Activated naive CD8-positive, alpha-beta T cell treated with anti-CD3 and anti-CD28 coated beads, Interleukin-2, amount 10 ng/mL, durations not matched to agents 7 days and 5 days (primary cell): ENCODE measurements around the gene GTSE1. TPM values are rescaled to one million over a fixed set of nuclear protein-coding genes. Genes with fewer than 3 reads are reported as not detected.

Experiments used
- ATAC-seq: fragments of 150-1000 bp; cut with Tn5 transposase; one replicate; pipeline ENCODE4 v1.10.0; 2021; ENCODE audit warnings: low read depth, moderate library complexity
- POLR2A ChIA-PET: fragments of 350-600 bp; sonication (Branson Sonifier 250); formaldehyde crosslinking; loops from one replicate; lab custom pipeline; 2021; ENCODE audit warnings: antibody characterized with exemption; lab: Charles Lee
- DNase-seq: peaks from one replicate; pipeline ENCODE4 v3.0.0; 2021
- H3K27ac Mint-ChIP-seq: one replicate; pipeline ENCODE4 v1.8.0; 2022; ENCODE audit warnings: mild to moderate bottlenecking, mixed read lengths
- H3K27me3 Mint-ChIP-seq: one replicate; pipeline ENCODE4 v1.8.0; 2022; ENCODE audit warnings: mild to moderate bottlenecking, moderate library complexity, mixed read lengths
- H3K36me3 Mint-ChIP-seq: one replicate; pipeline ENCODE4 v1.8.0; 2021; ENCODE audit warnings: mild to moderate bottlenecking, mixed read lengths
- H3K4me1 Mint-ChIP-seq: one replicate; pipeline ENCODE4 v1.8.0; 2021; ENCODE audit warnings: mixed read lengths
- H3K4me3 Mint-ChIP-seq: one replicate; pipeline ENCODE4 v1.8.0; 2022; ENCODE audit warnings: mild to moderate bottlenecking, moderate library complexity, mixed read lengths
- H3K9me3 Mint-ChIP-seq: one replicate; pipeline ENCODE4 v1.8.0; 2021; ENCODE audit warnings: mixed read lengths
- total RNA-seq, 2 experiments: library from RNA; stranded (reverse); gene quantifications; one replicate each; pipeline ENCODE4 v1.2.3, GENCODE V29; 2021

GTSE1 gene
- total RNA-seq, 2 experiments from 2014 or later, result 64.9 to 73.8 TPM

DNA sequence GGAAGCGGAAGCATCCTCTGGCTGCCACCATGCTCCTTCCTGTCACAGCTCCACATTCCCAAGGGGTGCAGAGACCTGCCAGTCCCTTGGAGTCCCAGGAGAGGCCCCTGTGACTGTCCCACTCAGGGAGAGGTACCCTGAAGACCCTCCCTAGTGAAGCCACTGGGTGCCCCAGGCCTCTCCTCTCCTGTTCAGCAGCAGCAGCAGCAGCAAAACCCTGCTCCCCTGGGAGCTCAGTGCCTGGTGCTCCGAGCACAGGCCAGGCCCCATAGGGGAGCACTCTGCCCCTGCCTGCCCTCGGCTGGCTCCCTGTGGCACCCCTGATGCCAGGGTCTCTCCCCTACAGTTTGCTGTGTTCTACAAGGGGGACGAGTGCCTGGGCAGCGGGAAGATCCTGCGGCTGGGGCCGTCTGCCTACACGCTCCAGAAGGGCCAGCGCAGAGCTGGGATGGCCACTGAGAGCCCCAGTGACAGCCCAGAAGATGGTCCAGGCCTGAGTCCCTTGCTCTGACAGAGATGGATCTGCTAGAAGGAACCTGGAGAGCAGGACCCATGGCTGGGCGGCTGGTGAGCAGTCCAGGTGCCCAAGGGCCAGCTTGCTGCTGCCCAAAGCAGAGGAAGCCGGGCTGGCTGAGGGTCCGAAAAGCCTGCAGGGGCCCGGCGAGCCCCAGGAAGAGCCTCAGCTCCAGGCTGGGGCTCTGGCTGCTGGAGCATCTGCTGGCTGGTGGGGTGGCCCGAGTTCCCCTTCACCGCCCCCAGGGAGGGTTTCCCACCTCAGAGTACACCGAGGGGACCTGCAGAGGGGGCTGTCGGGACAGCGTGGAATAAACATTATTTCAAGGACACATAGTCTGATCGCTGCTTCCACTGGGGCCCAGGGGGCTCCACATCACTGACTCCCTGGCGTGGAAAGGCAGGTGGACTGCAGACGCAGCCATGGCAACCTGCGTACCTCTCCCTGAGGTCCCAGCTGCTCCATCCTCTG, 60.1 kb downstream of the GTSE1 start:
- peaks cover 5% of the 10 kb centered on the region for H3K36me3 Mint-ChIP-seq
- peaks cover 2% of the 10 kb centered on the region for H3K27me3 Mint-ChIP-seq
- H3K9me3 Mint-ChIP-seq, result no peaks in the 10 kb centered on the region
- POLR2A ChIA-PET, result no interaction called here
- H3K27ac Mint-ChIP-seq, result no peak overlapping the region
- DNase-seq (no peak), ATAC-seq (no peak)
- no peak overlapping the region for H3K4me3 Mint-ChIP-seq
- H3K4me1 Mint-ChIP-seq, result no peaks in the 10 kb centered on the region

DNA sequence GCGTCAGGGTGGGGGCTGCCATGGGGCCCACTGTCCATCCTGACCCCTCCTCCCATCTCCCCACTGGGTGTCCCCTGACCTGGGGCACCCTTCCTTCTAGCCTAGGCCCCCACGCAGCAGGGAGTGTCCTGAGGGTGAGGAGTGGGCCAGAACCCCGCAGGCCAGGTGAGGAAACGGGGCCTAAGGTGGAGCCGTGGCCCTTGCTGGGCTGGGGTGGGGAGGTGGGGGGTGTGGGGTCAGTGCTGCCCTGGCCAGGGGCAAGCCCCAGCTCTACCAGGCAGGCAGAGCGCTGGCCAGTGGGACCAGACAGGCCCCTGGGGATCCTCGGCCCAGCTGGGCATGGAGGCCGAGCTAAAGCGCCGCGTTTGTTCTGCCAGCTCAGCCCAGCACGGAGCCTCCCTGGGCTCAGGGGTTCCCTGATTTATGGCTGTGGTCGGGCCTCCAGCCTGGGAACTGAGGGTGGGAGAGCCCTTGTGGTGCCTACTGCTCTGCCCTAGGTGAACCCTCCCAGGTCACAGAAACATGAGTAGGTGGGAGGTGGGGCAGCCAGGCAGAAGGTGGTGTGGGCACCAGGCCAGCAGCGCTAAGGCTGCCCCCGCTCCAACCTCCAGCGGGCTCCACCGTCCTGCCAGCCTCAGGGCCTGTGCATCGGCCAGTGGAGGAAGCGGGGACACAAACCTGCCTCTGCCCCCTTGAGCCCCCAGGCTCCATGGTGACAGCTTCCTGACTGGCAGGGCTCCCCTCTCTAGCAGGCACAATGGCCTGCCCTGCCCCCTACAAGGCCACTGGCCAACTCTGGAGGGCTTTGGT, 61.2 kb downstream of the GTSE1 start:
- Mint-ChIP-seq H3K4me1 (peaks cover 1% of the 10 kb centered on the region), H3K9me3 (no peaks in the 10 kb centered on the region), H3K27me3 (peaks cover 3% of the 10 kb centered on the region), H3K27ac (no peak overlapping the region), H3K4me3 (no peak overlapping the region), H3K36me3 (peaks cover 5% of the 10 kb centered on the region)
- no peak for ATAC-seq
- POLR2A ChIA-PET, result no interaction called here
- no peak for DNase-seq

DNA sequence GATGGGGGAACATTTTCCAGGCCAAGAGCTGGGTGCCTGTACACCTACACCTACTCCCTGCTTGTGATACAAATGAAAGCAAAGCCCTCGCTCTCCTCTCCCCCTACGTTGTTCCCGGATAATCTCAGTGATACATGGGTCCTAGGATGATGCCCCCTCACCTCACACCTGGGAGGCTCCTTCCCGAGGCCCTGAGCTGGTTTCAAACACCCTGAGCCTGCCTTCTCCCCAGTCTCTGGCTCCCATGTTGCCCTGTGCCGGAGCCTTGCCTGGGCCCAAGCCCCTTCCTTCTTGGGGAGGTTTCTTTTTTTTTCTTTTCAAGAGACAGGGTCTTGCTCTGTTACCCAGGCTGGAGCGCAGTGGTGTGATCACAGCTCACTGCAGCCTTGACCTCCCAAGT, 62.1 kb downstream of the GTSE1 start:
- Mint-ChIP-seq H3K9me3 (no peaks in the 10 kb centered on the region), H3K27me3 (peaks cover 3% of the 10 kb centered on the region), H3K4me3 (no peak overlapping the region), H3K27ac (no peak overlapping the region), H3K4me1 (peaks cover 1% of the 10 kb centered on the region), H3K36me3 (peaks cover 3% of the 10 kb centered on the region)
- ATAC-seq, result no peak
- POLR2A ChIA-PET, result no interaction called here
- DNase-seq, result no peak

DNA sequence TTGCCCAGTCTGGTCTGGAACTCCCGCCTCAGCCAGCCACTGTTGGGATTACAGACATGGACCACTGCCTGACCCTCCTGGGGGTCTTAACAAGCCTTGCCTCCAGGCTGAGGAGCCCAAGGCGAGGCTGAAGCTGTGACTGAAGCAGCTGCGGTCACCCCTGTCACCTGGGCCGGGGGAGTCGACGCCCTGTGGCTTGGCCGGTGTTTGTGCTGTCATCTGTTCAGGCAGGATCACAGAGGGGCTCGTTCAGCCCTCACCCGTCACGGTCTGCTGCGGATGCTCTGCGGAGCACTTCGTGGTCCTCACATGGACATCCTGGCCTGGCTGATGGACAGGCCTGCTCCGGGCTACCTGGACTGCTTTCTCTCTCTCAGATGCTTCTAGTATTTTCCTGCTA, 62.7 kb downstream of the GTSE1 start:
- Mint-ChIP-seq H3K27me3 (peaks cover 3% of the 10 kb centered on the region), H3K36me3 (peaks cover 3% of the 10 kb centered on the region), H3K9me3 (no peaks in the 10 kb centered on the region), H3K27ac (no peak overlapping the region), H3K4me3 (no peak overlapping the region), H3K4me1 (peaks cover 1% of the 10 kb centered on the region)
- ATAC-seq (no peak), DNase-seq (no peak)
- POLR2A ChIA-PET, result no interaction called here

DNA sequence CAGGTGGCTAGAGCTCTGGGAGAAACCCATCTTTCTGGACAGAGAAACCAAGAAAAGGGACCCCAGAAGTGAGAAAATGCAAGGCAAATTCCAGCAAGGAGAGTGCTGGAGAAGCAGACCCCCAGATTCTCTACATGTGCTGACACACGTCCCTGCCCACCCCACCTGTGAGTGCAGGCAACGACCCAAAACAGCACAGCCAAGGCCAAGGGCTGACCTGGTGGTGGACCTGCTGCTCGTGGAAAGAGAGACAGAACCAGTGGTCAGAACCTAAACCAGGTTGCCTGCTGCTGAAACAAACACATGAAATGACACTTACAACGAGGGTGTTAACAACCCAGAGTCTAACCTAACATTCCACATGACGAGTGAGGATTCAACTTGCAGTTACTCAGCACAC, 63.4 kb downstream of the GTSE1 start:
- peaks cover 3% of the 10 kb centered on the region for H3K36me3 Mint-ChIP-seq
- DNase-seq, result no peak
- H3K9me3 Mint-ChIP-seq, result no peaks in the 10 kb centered on the region
- ATAC-seq, result no peak
- H3K27ac Mint-ChIP-seq, result no peak overlapping the region
- peaks cover 1% of the 10 kb centered on the region for H3K4me1 Mint-ChIP-seq
- H3K27me3 Mint-ChIP-seq, result peaks cover 3% of the 10 kb centered on the region
- no peak overlapping the region for H3K4me3 Mint-ChIP-seq
- POLR2A ChIA-PET, result no interaction called here

DNA sequence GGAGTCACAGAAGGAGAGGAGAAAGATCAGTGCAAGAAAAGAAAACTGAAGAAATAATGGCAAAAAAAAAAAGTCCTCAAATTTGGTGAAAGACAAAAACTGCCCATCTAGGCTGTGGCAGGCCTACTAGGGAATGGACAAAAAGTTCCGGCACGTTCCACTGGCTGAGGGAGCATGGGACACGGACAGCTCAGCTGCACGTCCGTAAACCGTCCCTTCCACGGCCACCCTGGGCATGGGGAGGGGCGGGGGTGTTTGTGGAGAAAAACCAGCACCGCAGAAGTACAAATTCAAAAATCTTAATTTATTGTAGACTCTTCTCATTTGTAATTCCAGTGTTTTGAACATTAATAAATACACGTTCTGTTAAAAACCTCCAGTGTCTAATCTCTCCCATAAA, 64.2 kb downstream of the GTSE1 start:
- H3K36me3 Mint-ChIP-seq, result no peaks in the 10 kb centered on the region
- no peak overlapping the region for H3K27ac Mint-ChIP-seq
- ATAC-seq, result no peak
- no peak for DNase-seq
- POLR2A ChIA-PET, result no interaction called here
- H3K4me1 Mint-ChIP-seq, result peaks cover 1% of the 10 kb centered on the region
- no peaks in the 10 kb centered on the region for H3K9me3 Mint-ChIP-seq
- H3K4me3 Mint-ChIP-seq, result no peak overlapping the region
- H3K27me3 Mint-ChIP-seq, result peaks cover 3% of the 10 kb centered on the region

DNA sequence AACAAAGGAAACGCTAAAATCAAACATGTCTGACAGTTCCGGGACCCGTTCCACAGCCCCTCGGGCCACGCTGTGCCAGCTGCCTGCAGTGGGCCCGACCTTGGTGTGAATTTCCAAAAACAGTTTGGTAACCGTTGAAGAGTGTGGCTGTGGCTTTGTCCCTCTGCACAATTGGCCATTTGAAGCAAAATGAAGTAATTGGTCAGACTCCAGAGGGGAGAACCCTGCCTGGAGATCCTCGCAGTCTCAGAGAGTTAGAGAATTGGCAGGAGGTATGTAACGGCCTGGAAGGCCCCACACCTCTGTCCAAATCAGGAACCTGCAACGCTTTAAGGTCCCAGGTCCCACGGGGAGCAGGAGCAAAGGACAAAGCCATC, 65.1 kb downstream of the GTSE1 start:
- DNase-seq, result no peak
- H3K4me3 Mint-ChIP-seq, result no peak overlapping the region
- H3K27ac Mint-ChIP-seq, result no peak overlapping the region
- POLR2A ChIA-PET, result no interaction called here
- H3K9me3 Mint-ChIP-seq, result no peaks in the 10 kb centered on the region
- H3K36me3 Mint-ChIP-seq, result no peaks in the 10 kb centered on the region
- peaks cover 3% of the 10 kb centered on the region for H3K27me3 Mint-ChIP-seq
- peaks cover 1% of the 10 kb centered on the region for H3K4me1 Mint-ChIP-seq
- no peak for ATAC-seq

DNA sequence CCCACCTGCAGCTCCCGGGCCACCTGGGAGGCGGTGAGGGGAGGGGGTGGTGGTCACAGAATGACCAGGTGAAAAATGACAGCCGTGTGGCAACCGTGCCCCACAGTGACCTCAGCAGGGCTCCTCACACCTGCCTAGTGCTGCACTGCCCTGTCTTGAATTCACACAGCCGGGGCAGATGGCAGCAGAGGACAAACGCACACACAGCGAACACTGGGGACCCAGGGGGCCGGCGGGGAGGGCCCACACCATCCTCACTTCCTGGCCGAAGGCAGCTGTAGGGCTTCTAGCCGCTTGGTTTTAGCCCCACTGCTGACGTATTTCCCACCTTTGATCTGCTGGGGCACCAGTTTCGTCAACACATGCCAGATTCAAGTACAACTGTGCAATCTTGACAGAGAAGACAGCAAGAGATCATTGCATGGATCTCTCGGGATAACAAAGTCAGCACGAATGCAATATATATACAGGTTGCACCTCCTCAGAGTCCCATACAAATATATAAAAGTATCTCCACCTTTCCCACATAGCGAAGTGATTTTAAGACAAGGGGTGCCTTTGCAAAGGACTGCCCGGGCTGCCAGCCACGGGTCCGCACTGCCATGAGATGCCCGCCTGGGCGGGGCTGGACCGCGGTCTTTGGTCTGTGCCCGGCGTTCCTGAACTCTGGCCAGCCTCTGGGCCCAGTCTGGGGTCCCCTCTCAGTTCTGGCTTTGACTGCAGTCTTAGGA, 65.7 kb downstream of the GTSE1 start:
- Mint-ChIP-seq H3K27ac (no peak overlapping the region), H3K4me1 (peaks cover 1% of the 10 kb centered on the region), H3K4me3 (no peak overlapping the region), H3K27me3 (peaks cover 3% of the 10 kb centered on the region), H3K36me3 (no peaks in the 10 kb centered on the region), H3K9me3 (no peaks in the 10 kb centered on the region)
- no peak for DNase-seq
- no peak for ATAC-seq
- POLR2A ChIA-PET, result no interaction called here

DNA sequence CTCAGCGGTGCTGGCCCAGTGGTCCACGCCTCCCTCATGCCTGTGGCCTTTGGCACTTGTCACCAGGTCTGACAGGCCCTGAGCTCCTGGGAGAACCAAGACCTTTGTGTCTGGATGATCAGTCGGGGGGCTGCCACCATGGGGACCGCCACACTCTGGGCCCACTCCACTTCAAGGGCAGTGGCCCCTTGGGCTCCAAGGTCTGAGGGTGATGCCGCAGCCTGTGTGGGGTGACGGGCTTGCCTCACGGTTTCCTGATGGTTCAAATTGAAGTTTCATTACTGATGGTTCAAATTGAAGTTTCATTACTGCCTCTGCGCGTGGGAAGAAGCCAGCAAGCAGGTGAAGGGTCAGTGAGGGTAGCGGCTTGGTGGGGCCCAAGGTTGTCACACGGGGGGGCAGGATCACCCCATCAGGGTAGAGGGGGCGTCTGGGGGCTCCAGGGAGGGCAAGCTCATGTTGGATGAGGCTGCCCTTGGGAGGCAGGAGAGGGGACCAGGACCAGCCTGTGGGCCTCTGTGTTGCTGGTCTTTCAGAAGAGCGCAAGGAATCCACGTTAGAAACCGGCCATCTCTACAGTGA, 66.4 kb downstream of the GTSE1 start:
- POLR2A ChIA-PET, result no interaction called here

DNA sequence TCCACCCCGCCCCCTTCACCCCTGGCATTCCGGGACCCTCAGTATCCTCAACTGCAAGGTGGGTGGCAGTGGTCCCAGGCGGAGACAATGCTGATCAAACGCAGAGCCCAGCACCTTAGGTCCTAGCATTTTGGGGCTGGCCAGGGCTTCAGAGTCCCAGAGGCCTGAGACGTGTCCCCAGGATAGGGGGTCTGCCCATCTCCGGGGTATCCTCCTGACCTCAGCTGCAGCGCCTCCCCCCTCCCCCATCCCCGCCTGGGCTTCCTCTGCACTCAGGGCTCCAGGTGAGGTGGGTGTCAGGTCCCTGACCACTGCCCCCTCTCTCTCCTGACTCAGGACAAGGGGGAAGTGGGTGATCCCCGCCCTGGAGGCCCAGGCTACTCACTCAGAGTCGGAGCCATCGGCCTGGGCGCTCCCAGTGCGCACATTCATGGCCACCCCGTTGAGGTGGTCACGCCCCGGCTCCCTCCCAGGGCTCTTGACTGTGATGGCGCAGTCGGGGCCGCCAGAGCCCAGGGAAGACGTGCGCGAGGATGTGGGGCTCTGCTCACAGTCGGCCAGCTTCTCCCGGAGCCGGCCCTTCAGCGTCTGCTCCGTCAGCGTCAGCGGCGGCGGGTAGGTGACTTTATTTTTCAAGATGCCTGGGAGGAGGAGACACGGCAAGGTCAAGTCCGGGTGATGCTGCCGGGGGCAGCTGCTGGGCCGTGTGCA, 67.1 kb downstream of the GTSE1 start:
- no peak for DNase-seq
- Mint-ChIP-seq H3K9me3 (no peaks in the 10 kb centered on the region), H3K27me3 (peaks cover 3% of the 10 kb centered on the region), H3K4me1 (peaks cover 1% of the 10 kb centered on the region), H3K4me3 (no peak overlapping the region), H3K27ac (no peak overlapping the region), H3K36me3 (no peaks in the 10 kb centered on the region)
- POLR2A ChIA-PET, result no interaction called here
- ATAC-seq, result no peak

More for the DNA sequence above, 66.4 kb downstream of the GTSE1 start:
- Mint-ChIP-seq H3K27me3 (peaks cover 3% of the 10 kb centered on the region), H3K4me3 (no peak overlapping the region), H3K4me1 (peaks cover 1% of the 10 kb centered on the region), H3K36me3 (no peaks in the 10 kb centered on the region), H3K9me3 (no peaks in the 10 kb centered on the region), H3K27ac (no peak overlapping the region)
- DNase-seq, result no peak
- no peak for ATAC-seq

DNA sequence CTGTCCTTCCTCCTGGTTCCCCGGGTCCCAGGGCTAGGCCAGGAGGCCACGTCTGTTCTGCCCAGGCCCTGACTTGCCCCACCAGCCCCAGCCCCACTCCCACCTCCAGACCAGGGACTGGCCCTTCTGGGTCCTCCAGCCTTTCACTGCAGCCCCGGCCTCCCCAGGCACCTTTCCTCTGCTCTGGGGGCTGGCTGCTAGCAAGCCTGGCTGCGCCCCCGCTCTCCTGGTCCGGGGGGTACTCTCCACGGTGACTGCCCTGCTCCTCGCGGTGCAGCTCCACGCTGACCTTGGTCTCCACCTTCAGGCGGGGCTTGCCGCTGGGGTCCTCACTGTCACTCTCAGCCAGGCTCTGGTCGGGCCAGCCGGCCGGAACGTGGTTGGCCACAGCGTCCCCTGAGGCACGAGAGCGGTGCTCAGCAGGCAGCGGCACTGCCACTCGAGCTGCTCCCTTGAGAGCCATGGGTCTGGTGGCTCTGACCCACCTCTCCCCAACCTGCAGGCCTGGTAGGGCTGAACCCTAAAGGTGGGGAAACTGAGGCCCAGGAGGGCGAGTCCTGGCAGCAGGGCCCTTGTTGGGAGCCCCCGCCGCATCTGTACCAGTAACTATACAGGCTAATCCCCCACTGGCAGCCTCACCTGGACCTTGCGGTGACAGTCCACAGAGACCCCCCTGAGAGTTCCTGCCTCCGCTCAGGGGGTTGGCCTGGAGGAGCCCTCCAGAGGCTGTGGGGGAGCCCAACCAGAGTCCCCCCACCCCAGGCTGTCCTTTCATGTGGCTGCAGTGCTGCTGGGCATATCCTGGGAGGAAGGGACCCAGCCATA, 67.9 kb downstream of the GTSE1 start:
- H3K36me3 Mint-ChIP-seq, result no peaks in the 10 kb centered on the region

DNA sequence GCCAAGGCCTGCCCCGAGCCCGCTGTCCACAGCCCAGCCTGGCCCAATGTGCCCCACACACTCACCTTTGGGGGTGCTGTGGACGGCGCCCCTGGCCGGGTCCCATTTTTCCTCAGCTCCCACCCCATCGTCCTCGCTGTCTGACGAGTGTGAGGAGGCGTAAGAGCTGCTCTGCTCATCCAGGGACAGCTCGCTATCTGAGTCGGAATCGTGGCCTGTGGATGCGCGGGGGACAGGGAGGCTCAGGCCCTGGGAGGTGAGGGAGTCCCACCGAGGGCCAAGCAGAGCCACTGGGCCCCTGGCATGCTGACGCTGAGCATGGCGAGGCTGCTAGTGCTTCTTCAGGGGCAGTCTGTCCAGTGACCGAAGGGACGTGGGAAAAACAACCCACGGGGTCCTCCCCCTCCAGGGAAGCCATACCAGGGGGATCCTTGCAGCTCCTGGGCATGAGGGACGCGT, 68.5 kb downstream of the GTSE1 start:
- POLR2A ChIA-PET, result no interaction called here
- Mint-ChIP-seq H3K9me3 (no peaks in the 10 kb centered on the region), H3K4me3 (no peak overlapping the region), H3K27ac (no peak overlapping the region), H3K36me3 (no peaks in the 10 kb centered on the region), H3K4me1 (peaks cover 2% of the 10 kb centered on the region), H3K27me3 (peaks cover 3% of the 10 kb centered on the region)
- ATAC-seq (no peak), DNase-seq (no peak)

More for the DNA sequence above, 67.9 kb downstream of the GTSE1 start:
- H3K27me3 Mint-ChIP-seq, result peaks cover 3% of the 10 kb centered on the region
- no peak for DNase-seq
- peaks cover 1% of the 10 kb centered on the region for H3K4me1 Mint-ChIP-seq
- no peaks in the 10 kb centered on the region for H3K9me3 Mint-ChIP-seq
- POLR2A ChIA-PET, result no interaction called here
- H3K4me3 Mint-ChIP-seq, result no peak overlapping the region
- ATAC-seq, result no peak
- no peak overlapping the region for H3K27ac Mint-ChIP-seq
